GM13976 (cell line): ENCODE measurements around the gene PRSS38.
"Not testable (repeated sequence)": the region's sequence is repeated elsewhere in the genome, so short reads cannot be mapped to it uniquely, and the experiment has no call there.

Experiments used
- DNase-seq: peaks from one replicate; pipeline ENCODE4 v3.0.0; 2012; ENCODE audit warnings: low spot score
- CTCF ChIP-seq: IDR thresholded peaks from 2 replicates; pipeline ENCODE4 v1.5.1; 2012; ENCODE audit warnings: borderline replicate concordance, mild to moderate bottlenecking; ENCODE audit not compliant: insufficient read depth; ENCODE audit errors: extremely low read depth, missing control alignments, control extremely low read depth
- in situ Hi-C: fragments of 300-500 bp; cut with MboI; formaldehyde crosslinking; loops from one replicate; pipeline ENCODE4 v1.12.0; 2022; ENCODE audit warnings: low sequenced_read_pairs, mixed read lengths, inconsistent platforms; ENCODE audit not compliant: unreplicated experiment

PRSS38 gene

GRCh38 chr1:227845519-227845918, 30.0 kb downstream of the PRSS38 start:
- in situ Hi-C loops: no loop called here
- no peak for DNase-seq
- TF ChIP-seq CTCF: no peak

GRCh38 chr1:227846265-227846858, 30.9 kb downstream of the PRSS38 start:
- in situ Hi-C loops: no loop called here
- DNase-seq: no peak
- no peak for TF ChIP-seq CTCF

GRCh38 chr1:227847046-227847445, 31.6 kb downstream of the PRSS38 start:
- in situ Hi-C loops, DNase-seq: not testable (repeated sequence)

- in situ Hi-C loops: no loop called here
- no peak for DNase-seq
- TF ChIP-seq CTCF: no peak
Observed at GRCh38 chr1:227848430-227848932, 33.0 kb downstream of the PRSS38 start.

- no peak for DNase-seq
- in situ Hi-C loops: no loop called here
- no peak for TF ChIP-seq CTCF
Observed at GRCh38 chr1:227849251-227849650, 33.8 kb downstream of the PRSS38 start.

GRCh38 chr1:227854189-227854588, 38.7 kb downstream of the PRSS38 start:
- DNase-seq: no peak
- in situ Hi-C loops: no loop called here
- TF ChIP-seq CTCF: no peak

- no peak for DNase-seq
- in situ Hi-C loops: no loop called here
- TF ChIP-seq CTCF: no peak
Observed at GRCh38 chr1:227855687-227856086, 40.2 kb downstream of the PRSS38 start.
